ENCODE measurements around the gene SPTBN1.

SPTBN1 gene

DNA sequence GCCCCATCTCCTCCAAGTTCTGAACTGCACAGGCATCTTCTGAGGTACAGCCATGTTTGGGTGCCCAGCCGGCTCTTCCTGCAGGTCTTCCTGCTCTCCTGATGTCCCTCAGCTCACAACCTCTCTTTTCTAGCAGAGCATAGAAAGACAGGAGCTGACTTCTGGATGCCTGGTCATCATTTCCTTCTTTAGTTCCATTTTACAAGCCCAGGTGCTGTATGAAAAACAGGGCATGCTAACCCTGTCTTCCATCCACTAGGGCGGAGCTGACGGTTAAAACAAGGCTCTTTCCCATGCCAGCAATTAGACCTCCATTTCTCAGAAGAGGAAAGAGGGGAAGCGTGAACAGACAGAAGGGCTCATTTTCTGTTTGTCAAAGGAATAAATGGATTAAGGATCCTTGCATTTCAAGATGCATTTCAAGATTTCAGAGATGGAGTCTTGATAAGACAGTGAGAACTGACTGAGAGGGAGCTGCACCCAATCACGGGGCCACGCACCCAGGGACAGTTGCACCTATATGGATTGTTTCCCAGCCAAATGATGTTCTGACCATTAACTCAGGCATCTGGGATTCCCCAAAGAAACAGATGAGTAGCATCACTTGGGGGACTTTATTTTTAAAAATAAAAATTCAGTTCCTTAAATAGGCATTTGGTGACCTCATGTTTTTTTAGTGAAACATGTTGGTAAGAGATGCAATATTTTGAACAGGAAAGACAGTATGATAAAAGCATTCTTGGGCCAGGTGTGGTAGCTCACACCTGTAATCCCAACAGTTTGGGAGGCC, 221.5 kb downstream of the SPTBN1 start:
- TF ChIP-seq, protein P1, sequence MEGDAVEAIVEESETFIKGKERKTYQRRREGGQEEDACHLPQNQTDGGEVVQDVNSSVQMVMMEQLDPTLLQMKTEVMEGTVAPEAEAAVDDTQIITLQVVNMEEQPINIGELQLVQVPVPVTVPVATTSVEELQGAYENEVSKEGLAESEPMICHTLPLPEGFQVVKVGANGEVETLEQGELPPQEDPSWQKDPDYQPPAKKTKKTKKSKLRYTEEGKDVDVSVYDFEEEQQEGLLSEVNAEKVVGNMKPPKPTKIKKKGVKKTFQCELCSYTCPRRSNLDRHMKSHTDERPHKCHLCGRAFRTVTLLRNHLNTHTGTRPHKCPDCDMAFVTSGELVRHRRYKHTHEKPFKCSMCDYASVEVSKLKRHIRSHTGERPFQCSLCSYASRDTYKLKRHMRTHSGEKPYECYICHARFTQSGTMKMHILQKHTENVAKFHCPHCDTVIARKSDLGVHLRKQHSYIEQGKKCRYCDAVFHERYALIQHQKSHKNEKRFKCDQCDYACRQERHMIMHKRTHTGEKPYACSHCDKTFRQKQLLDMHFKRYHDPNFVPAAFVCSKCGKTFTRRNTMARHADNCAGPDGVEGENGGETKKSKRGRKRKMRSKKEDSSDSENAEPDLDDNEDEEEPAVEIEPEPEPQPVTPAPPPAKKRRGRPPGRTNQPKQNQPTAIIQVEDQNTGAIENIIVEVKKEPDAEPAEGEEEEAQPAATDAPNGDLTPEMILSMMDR (conservative IDR thresholded peaks at IDR 0.05) = no peak
- TF ChIP-seq ZFX (IDR thresholded peaks at IDR 0.05) = no peak
- no peak overlapping the region for H3K27ac ChIP-seq

DNA sequence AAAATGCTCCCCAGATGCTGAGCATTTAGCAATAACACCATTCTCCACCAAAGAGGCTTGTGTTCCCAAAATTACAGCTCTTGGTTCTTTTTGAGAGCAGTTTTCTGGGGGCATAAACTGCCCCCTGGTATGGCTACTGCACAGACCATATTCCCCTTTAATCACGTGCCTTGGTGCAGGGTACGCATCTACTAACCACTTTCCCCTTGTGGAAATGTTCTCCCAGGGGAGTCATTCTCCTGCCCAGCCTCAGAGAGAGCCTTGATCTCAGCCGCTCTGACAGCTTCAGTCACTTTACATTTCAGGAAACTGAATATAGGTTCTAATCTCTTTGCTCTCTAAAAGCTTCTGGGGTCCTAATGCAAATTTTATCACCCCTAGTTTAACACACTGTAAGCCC, 222.6 kb downstream of the SPTBN1 start:
- H3K27ac ChIP-seq = no peak overlapping the region
- TF ChIP-seq ZFX (IDR thresholded peaks at IDR 0.05) = no peak
- TF ChIP-seq, protein P1 (conservative IDR thresholded peaks at IDR 0.05) = no peak

DNA sequence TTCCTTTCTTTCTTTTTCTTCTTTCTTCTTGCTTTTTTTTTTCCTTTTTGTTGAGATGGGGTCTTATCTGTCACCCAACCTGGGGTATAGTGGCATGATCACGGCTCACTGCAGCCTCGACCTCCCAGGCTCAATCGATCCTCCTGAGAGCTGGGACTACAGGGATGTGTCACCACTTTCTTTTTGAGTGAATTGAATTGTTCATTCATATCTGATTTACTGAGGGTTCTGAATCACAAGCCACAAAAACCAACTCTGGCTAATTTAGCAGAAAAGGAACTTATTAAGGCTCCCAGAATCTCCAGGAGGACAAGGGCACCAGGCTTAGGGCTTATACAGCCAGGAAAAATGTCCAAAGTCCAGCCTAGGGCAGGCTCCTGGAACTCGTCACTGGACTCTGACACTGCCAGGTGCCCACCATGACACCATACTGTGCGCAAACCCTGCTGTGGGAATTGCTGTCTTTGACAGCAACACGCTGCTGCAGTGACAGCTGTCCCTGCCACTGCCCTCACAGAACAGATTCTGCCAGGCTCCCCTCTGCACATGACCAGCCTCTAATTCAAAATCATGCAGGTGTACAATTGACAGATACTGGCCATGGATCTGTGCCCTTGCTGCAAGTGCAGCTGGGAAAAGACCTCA, 224.4 kb downstream of the SPTBN1 start:
- no peak overlapping the region for H3K27ac ChIP-seq
- TF ChIP-seq, protein P1 (conservative IDR thresholded peaks at IDR 0.05) = no peak
- TF ChIP-seq ZFX (IDR thresholded peaks at IDR 0.05) = no peak

- no peak overlapping the region for H3K27ac ChIP-seq
- TF ChIP-seq, protein P1 (conservative IDR thresholded peaks at IDR 0.05) = no peak
- no peak for TF ChIP-seq ZFX (IDR thresholded peaks at IDR 0.05)
These were observed 225.3 kb downstream of the SPTBN1 start for GRCh38 chr2:54681416-54681815.

DNA sequence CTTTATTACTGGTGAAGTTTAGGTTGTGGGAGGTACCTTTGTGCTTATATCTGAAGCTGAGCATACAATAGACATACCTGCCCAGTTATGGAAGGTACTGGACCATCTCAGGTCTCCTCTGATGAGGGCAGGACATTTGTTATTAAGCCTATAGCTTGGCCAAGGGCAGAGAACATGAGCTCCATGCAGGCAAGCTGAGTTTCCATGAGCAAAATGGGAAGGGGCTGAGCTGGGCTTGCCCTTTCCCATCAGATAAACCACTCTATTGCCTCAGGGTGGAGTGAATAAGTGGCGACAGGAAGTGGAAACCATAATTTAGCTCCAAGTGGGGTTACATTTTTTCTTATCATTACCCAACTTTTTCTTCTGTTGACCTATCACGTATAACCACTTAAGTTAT, 227.5 kb downstream of the SPTBN1 start:
- no peak for TF ChIP-seq ZFX (IDR thresholded peaks at IDR 0.05)
- TF ChIP-seq, protein P1 (conservative IDR thresholded peaks at IDR 0.05) = no peak
- no peak overlapping the region for H3K27ac ChIP-seq

DNA sequence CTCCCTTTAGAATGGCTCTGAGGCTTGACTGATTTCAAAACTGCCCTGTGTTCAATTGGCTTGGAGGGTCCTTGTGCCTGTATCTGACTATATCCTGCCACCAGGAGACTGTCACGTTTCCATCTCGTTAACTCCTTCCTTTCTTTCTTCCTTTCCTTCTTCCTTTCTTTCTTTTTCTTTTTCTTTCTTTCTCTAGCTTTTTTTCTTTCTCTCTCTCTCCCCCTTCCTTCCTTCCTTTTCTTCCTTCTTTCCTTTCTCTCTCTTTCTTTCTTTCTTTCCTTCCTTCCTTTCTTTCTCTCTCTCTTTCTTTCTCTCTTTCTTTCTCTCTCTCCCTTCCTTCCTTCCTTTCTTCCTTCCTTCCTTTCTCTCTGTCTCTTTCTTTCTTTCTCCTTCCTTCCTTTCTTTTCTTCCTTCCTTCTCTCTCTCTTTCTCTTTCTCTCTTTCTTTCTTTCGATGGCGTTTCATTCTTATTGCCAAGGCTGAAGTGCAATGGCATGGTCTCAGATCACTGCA, 229.2 kb downstream of the SPTBN1 start:
- TF ChIP-seq, protein P1 (conservative IDR thresholded peaks at IDR 0.05) = no peak
- no peak for TF ChIP-seq ZFX (IDR thresholded peaks at IDR 0.05)
- no peak overlapping the region for H3K27ac ChIP-seq

DNA sequence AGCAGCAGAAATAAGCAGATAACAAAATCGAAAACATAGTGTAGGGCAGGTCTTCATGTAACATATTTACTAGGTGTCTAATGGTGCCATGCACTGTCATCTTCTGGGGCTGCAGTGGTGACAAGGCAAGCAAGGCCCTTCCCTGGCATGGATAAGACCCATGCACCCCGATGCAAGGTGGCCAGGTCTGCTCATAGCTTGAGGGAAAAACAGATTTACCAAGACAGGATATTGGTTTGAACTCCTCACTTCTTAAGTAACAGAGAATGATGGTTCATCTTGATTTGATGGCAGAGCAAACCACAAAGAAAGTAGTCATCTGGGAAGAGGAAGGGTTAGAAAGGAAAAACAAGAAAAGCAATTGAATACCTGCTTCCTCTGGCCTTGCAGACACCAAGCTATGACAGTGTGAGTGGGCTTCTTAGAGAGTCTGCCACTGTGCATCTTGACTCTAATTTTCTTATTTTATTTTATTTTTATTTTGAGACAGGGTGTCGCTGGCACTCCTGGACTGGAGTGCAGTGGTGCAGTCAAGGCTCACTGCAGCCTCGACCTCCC, 231.5 kb downstream of the SPTBN1 start:
- no peak overlapping the region for H3K27ac ChIP-seq
- no peak for TF ChIP-seq ZFX (IDR thresholded peaks at IDR 0.05)
- TF ChIP-seq, protein P1 (conservative IDR thresholded peaks at IDR 0.05) = no peak

Measured in C4-2B (cell line).